GM12875 (cell line): ENCODE measurements around the gene APBA2.

ENCODE experiments used
- H3K4me3 ChIP-seq: one replicate; pipeline ENCODE4 v1.5.1; 2011; ENCODE audit warnings: low read depth, low read length, control low read depth
- TF ChIP-seq, protein P1 (sequence below): IDR thresholded peaks from 2 replicates; pipeline ENCODE4 v1.5.1; 2011; ENCODE audit warnings: low read depth, mild to moderate bottlenecking, control low read depth, inconsistent platforms, low read length, moderate library complexity, borderline replicate concordance; ENCODE audit not compliant: insufficient read depth

Gene APBA2

DNA sequence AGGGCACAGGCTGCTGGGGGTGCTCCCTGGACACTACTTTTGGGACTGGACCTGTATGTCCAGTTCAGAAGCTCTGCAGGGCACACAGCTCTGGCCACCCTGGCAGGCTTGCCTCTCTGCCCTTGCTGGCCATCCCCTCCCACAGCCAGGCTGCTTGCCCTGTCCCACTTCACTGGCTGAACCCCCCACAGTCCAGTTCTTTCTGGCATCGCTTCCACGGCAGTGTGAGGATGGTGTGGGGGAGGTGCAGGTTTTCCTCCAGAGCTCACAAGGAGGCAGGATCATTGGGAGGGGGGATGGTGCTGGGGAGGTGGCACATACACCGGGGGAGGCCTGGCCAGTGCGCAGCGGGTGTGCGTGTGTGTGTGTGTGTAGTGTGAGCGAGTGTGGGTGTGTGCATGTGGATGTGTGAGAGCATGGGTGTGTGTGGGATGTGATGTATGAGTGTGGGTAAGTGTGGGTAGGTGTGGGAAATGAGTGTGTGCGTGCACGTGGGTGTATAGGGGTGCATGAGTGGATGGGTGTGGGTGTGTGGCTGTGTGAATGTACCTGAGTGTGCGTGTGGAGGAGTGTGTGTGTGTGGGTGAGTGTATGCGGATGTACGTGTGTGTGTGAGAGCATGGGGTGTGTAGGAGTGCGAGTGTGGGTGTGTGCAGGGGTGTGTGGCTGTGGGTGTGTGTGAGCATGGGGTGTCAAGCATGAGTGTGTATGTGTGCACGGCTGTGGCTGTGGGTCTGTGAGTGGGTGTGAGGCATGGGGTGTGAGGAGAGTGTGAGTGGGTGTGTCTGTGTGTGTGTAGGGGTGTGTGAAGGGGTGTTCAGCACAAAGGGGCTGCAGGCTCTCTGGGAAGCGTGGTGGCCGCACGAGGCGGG, 228.7 kb downstream of the APBA2 start:
- no peak overlapping the region for H3K4me3 ChIP-seq
- TF ChIP-seq, protein P1, sequence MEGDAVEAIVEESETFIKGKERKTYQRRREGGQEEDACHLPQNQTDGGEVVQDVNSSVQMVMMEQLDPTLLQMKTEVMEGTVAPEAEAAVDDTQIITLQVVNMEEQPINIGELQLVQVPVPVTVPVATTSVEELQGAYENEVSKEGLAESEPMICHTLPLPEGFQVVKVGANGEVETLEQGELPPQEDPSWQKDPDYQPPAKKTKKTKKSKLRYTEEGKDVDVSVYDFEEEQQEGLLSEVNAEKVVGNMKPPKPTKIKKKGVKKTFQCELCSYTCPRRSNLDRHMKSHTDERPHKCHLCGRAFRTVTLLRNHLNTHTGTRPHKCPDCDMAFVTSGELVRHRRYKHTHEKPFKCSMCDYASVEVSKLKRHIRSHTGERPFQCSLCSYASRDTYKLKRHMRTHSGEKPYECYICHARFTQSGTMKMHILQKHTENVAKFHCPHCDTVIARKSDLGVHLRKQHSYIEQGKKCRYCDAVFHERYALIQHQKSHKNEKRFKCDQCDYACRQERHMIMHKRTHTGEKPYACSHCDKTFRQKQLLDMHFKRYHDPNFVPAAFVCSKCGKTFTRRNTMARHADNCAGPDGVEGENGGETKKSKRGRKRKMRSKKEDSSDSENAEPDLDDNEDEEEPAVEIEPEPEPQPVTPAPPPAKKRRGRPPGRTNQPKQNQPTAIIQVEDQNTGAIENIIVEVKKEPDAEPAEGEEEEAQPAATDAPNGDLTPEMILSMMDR: no peak

DNA sequence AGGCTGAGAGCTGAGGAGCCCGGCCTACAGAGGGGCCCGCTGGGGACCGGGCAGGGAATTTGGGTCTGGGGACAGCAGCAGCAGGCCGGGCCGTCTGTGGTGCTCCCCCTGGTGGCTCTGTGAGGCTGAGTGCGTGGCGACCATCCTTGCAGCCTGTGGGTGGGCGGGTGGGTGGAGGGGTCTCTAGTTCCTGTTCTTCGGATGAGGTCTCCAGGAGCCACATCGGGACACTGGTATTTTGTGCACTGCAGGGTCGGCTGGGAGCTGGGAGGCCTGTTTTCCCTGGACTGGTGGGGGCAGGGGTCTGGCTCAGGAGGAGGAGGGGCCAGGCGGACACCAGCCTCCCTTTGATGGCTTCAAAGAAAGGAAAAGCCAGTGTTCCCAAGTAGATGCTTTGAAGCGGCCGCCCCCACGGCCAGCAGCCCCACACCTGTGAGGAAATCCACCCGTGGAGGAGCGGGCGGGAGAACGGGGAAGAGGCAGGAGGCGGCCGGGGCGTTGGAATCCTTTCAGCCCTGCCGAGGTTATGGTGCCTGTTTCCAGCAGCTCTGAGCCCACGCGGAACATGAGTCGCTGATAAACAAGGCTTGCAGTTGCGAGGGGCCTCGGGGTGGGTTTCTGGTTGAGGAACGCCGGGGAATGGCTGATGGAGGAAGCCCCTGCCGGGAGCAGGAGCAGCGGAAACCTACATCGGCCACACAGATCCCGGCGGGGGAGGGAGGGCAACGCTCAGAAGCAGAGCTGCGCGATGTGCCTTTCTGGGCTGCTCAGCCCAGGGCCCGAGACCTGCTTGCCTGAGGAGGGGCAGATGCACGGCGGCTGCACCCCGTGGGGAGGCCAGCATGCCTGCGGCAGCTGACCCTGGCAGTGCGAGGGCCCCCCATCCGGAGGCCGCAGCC, 229.6 kb downstream of the APBA2 start:
- no peak overlapping the region for H3K4me3 ChIP-seq
- TF ChIP-seq, protein P1: 0 out of 2 replicates have a peak, but pooled peaks have one; percentile 26

DNA sequence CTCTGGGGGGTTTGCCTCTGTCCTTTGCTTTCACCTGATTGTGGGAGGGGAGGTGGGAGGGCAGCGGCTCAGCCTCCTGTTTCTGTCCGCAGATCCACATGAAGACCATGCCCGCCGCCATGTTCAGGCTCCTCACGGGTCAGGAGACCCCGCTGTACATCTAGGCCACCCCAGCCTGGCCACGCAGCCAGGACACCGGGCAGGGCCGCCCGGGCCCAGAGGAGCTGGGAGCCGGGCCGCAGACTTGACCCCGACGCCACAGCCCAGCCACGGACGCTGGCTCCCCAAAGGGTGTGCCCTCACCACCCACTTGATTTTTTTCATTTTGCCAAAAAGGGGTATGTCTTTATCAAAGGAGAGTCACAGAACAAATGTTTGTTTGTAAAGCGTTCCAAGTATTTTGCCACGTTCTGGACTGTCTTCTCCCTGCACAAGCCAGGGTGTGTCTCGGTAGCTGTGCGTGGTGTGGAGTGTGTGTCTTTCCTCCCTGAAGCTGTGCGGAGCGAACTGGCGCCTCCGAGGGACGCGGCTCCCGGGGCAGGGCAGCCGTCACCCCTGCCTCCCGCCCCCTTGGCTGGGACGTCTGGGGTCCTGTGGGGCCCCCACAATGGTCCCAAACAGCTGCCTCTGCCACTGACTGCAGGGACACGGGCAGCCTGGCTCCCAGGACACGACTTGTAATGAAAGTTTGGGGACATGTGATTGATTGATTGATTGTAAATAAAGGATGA, 231.4 kb downstream of the APBA2 start:
- TF ChIP-seq, protein P1: no peak
- no peak overlapping the region for H3K4me3 ChIP-seq

DNA sequence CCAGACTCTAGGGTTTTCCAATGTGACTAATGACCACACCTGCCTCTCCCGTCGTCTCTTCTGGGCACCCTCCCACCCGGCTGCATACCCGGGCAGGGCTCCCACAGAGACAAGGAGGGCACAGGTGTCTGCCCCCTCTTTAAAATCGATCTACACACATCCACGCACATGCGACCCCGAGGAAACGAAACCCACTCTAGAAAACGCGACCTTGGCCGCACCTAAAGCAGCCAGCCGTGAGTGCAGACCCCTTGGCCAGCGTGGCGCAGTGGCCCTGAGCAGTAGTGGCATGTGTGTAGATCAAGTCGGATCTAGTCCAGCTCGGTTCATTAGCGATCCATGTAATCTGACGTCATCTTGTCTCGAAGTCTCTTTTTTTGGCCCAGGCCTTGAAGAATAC, 232.0 kb downstream of the APBA2 start:
- H3K4me3 ChIP-seq: no peak overlapping the region
- TF ChIP-seq, protein P1: no peak

DNA sequence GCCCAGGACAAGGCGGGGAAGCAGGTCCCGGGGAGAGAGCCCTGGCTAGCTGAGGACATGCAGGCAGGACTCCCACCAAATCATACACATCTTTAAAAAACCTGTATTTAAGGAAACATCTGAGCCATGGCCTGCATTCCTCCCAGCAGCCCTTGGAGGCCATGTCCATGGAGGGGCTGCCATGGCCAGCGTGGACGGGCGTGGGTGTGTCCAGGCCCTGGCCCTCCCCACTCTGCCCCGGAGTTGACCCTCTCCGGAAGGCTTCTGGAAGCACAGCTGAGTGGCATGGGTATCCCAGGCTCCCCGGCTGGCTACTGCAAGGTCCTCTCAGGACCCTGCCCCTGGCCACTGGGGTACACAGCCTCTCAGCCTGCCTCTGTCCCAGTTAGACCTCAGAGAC, 234.1 kb downstream of the APBA2 start:
- H3K4me3 ChIP-seq: no peak overlapping the region
- TF ChIP-seq, protein P1: no peak

DNA sequence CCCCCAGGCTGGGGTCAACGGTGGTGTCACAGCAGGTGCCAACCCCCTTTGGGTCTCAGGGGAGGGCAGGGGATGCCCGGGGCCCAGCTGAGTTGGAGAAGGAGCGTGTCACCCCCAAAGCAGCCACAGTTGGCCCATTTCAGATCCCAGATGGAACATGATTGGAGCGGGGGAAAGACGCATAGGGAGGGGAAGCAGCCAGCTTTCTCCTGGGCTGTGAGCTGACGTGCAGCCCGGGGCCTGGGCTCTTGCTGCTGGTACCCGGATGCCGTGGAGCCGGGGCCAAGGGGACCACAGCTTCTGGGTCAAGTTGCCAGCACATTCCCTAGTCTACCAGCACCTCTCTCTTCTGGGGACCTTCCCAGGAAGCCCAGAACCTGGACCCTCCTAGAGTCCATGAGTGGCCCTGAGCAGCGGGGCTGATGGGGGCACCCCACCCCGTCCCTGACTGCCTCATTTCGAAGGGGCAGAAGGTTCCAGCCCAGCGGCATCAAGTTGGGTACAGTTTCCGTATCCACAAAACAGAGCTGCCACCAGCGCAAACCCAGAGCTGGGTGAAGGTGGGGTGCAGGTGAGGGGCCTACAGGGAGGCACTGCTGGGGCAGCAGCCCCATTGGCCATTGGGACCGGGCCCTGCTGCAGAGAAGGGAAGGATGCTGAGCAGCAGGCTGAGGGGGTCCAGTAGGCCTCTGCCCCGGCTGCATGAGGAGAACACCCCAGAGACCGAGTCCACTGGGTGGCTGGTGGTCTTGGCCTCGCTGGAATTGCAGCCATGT, 235.0 kb downstream of the APBA2 start:
- H3K4me3 ChIP-seq: no peak overlapping the region
- TF ChIP-seq, protein P1: no peak
